Measurements from ENCODE around the gene SPAG17. TPM values are rescaled to one million over a fixed set of nuclear protein-coding genes. Genes with fewer than 3 reads are reported as not detected.

The SPAG17 gene
- total RNA-seq, 1 donor from 2014 or later = not detected

DNA sequence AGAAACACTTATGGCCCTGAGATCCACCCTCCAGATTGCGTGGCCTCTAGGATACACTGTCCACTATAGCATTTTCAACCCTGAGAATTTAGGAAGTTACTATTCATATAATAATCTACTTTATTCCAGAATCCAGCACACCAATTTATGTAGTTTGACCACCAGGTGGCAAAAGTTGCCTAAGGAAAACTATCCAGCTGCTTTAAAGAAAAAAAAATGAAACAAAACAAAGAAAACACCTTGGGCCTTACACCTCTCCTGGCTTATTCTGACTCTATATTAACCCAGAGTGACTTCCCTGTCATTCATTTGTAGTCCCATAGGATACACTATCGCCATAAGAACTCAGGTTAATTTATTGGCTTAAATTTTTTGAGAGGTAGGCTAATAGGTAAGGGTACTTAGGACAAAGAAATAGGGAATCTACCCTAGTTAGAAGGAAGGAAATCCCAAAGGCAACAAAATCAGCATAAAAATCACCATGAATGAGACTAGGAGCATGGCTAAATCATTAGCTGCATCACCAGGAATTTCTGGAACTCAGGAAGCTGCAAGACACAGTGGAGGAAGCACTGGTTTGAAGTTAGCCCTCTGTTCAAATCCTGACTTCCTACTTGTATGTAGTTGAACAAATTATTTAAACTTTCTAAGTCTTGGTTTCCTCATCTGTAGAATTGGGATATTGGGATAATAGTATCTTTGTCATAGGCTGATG, 107.5 kb downstream of the SPAG17 start:
- intact Hi-C loops (cut with micrococcal nuclease) = no loop called here

DNA sequence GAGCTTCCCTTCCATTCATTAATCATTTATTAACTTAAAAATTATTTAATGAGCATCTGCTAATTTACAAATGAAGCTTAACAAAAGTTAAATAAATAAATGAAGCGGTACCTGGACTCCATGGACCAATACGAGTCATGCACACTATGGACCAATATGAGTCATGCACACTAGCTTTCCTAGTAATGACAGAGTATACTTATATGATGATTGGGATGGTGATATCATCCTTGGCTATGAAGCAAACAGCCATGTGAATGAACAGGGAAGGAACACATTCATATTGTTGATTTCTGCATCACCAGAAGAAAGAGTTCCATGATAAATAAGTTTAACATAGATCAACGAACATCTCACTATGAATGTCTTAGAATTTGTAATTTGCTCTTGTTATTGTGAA, 109.9 kb downstream of the SPAG17 start:
- intact Hi-C loops (cut with micrococcal nuclease) = no loop called here

- intact Hi-C loops (cut with micrococcal nuclease) = no loop called here
Measured at GRCh38 chr1:118073648-118074435, 111.2 kb downstream of the SPAG17 start.

GRCh38 chr1:118049981-118050380, 135.0 kb downstream of the SPAG17 start:
- intact Hi-C loops (cut with micrococcal nuclease) = no loop called here

GRCh38 chr1:118047650-118048224, 137.3 kb downstream of the SPAG17 start:
- intact Hi-C loops (cut with micrococcal nuclease) = no loop called here

GRCh38 chr1:118047006-118047649, 137.9 kb downstream of the SPAG17 start:
- intact Hi-C loops (cut with micrococcal nuclease) = no loop called here

DNA sequence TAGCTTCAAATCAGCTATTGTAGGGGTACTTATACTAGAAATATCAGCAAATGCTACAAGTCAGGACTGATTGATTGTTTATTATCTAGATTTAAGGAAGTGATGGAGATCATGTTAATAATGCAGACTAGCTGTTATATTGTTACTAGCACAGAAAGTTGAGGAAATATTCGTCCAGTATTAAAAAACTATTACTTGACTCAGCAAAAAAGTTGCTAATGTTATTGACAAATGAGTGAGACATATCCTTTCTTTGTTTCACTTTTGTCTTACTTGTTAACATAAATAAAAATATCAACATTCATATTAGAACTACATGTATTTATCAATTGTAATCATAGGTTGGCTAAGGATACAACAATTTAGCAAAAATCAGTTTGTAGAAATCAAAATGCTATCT, 141.4 kb downstream of the SPAG17 start:
- intact Hi-C loops (cut with micrococcal nuclease) = no loop called here

- intact Hi-C loops (cut with micrococcal nuclease) = no loop called here
Measured at GRCh38 chr1:118042501-118042900, 142.5 kb downstream of the SPAG17 start.

DNA sequence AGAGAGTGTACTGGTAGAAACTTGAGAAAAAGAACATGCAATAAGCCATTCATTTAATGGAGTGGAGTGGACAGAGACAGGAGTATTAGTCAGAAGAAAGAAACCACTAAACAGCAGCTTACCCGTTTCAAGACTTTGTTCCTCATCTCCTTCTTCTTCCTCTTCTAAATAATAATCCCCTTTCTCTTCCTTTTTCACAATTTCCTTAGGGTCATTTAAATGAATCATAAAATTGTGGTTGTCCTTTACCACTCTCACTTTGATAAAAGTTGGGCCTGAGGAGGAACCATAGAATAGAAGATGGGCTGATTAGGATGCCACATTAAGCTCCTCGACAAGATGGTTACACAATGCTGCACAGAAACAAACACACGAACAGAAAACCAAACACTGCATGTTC, 145.9 kb downstream of the SPAG17 start:
- intact Hi-C loops (cut with micrococcal nuclease) = no loop called here

DNA sequence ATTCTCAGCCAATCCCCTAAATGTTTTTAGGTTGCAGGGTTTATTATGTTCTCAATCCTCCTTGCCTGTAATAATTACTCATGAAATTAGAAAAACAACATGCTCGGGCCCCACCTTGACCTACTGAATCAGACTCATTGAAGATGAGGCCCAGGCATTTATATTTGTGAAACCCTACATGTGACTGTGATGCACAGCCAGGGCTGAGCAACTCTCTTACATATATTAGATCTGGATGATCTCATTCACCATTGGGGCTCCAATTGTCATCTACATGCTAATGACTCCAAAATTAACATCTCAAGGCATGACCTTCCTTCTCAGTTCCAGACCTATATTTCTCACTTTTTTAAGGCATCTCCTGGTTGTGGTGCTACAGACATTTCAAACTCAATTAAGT, 152.1 kb downstream of the SPAG17 start:
- intact Hi-C loops (cut with micrococcal nuclease) = no loop called here

DNA sequence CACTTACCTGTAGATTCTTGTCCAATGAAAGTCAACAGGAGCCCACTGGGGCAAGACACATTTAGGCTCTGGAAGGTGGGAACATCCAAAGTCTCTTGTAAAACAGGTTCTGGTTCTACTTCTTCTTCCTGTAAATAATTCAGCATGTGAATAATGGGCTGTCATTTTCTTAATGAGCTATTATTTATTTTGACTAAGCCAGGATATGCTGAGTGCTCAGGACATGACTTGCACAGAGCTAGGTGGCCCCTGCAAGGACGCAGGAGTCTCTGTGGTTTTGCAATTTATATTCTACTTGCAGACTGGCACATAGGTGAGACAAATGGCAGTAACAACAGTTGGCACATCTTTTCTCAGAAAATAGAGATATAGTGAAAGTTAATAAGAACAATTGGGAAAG, 156.8 kb downstream of the SPAG17 start:
- intact Hi-C loops (cut with micrococcal nuclease) = no loop called here

DNA sequence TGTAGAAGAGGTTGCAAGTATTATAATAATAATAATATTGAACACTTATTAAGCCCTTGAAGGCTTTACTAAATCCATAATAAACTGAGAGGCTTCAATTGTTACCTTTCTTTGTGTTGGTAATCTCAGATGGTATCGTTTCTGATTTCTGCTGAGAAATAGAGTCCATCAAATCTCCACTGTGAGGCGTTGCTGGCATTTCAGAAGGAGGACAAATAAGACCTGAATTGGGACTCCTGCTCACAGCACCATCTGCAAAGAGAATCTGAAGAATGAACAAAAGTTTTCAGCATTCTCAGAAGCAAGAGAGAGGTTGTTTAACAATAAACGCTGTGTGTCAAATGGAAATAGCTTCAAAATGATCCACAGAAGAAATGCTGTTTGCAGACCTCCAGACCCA, 161.8 kb downstream of the SPAG17 start:
- intact Hi-C loops (cut with micrococcal nuclease) = no loop called here

GRCh38 chr1:118021668-118022067, 163.4 kb downstream of the SPAG17 start:
- intact Hi-C loops (cut with micrococcal nuclease) = no loop called here

DNA sequence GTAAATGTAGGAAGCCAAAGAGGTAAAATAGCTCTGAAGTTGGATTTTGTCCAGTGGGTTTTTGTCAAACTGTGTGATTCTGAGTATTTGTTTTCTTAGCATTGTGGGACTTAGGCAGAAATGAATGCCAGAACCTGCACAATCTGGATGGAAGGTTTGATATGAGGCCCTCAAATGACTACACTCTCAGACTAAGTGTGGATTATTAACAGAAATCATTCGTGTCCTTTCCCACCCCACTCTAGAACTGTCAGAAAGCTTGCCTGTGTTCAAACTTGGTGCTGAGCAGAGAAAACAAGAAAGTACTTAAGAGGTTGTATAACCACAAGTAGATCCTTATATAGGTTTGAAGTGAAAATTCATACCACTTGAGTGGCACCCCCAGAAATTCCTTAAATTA, 167.0 kb downstream of the SPAG17 start:
- intact Hi-C loops (cut with micrococcal nuclease) = no loop called here

DNA sequence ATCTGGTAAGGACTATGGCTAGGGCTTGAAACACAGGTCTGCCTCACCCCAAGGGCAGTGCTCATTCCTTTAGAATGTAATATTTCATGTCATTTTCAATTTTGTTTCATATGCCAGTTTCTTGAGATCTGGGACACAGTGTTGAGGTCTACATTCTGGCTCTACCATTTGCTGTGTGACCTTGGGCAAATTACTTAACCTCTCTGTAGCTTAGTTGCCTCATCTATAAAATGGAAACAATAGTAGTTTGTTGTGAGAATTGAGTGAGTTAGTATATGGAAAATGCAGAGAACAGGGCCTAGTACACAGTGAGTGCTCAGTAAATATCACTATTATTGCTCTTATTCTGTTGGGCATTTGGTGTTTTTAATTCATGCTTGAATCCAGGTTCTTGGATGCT, 171.1 kb downstream of the SPAG17 start:
- intact Hi-C loops (cut with micrococcal nuclease) = no loop called here

DNA sequence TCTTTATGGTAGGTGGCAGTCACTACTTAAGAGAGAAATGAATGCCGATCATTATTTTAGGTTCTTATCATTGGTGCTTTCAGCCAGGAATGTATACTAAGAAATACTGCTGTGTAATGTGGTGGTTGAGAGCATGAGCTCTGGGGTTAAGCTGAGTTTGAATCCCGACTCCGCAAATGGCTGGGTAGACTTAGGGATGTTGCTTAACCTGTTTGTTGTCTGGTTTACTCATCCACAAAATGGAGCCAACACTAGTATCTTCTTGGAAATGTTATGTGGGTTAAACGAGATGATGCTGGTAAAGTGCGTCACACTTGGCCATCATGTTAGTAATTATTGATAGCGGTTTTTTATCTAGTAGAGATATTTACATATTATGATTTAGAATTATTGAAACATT, 171.7 kb downstream of the SPAG17 start:
- intact Hi-C loops (cut with micrococcal nuclease) = no loop called here

- intact Hi-C loops (cut with micrococcal nuclease) = no loop called here
Measured at GRCh38 chr1:118012515-118013124, 172.4 kb downstream of the SPAG17 start.

- intact Hi-C loops (cut with micrococcal nuclease) = no loop called here
Measured at GRCh38 chr1:118008011-118008410, 177.0 kb downstream of the SPAG17 start.

DNA sequence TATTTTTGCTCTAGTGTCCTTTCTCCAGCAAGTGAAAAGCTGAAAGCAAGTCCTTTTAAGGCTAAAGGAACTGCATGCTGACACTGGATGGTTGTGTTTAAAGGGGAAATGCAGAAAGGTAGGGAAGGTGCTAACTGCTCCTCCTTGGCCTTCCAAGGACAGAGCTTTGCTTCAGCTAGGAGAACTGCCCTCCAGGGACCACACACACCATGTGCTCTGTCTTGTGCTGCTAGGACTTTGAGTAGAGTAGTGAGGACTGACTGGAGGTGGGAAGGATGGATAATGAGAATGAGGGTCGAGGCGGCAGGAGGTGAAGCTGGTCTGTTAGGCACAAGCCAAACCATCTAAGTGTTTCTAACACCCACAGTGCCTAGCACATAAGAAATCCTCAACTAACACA, 177.6 kb downstream of the SPAG17 start:
- intact Hi-C loops (cut with micrococcal nuclease) = no loop called here

DNA sequence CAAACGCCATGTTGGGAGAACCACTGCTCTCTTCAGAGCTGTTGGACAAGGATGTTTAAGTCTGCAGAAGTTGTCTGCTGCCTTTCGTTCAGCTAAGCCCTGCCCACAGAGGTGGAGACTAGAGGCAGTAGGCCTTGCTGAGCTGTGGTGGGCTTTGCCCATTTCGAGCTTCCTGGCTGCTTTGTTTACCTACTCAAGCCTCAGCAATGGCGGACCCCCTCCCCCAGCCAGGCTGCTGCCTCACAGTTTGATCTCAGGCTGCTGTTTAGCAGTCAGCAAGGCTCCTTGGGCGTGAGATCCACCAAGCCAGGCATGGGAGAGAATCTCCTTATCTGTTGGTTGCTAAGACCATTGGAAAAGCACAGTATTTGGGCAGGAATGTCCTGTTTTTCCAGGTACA, 180.7 kb downstream of the SPAG17 start:
- intact Hi-C loops (cut with micrococcal nuclease) = no loop called here

DNA sequence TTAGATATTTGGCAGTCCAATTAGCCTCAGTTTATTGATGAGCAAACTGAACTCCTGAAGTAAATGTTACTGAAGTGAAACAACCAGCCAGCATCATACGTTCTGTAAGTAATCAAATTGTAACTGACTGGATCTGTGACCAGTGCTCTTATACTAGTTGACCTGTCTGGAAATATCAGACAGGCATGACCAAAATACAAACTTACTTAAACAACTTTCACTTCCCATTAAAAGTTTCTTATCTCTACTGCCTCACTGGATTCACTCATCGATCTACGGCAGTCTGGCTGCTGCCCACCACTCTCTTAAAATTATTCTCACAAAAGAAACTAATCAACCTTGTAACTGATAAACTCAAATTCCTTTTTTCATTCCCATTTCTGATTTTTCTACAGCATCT, 199.1 kb downstream of the SPAG17 start:
- intact Hi-C loops (cut with micrococcal nuclease) = no loop called here

DNA sequence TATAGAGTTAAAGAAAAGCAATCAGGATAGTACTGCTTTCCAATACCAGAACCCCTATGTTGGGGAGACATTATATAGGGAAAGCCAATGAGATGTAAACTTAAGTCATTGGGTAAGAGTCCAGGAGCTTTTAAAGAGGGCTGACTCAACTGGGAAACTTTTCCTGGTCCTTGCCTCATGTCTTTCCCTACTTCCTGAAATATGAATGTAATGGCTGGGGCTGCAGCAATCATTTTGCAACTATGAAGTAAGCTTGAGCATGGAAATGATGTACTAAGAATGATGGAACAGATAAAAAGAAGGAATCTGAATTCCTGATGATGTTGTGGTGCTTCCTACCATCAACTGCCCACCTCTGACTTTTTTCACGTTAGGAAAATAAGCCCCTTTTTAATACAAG, 199.8 kb downstream of the SPAG17 start:
- intact Hi-C loops (cut with micrococcal nuclease) = no loop called here

All from T-helper 1 cell treated with Interleukin-12 subunit alpha and Interleukin-12 subunit beta and Interleukin-4 antibody, amounts not matched to agents 30 ng/mL and 1 ng/mL, for 36 hours (primary cell).